ENCODE measurements around the gene RBBP8. TPM values are rescaled to one million over a fixed set of nuclear protein-coding genes. Genes with fewer than 3 reads are reported as not detected.

Gene RBBP8
- total and polyA plus RNA-seq, 4 donors: 9.4 to 31.1 (median 14.4) TPM

DNA sequence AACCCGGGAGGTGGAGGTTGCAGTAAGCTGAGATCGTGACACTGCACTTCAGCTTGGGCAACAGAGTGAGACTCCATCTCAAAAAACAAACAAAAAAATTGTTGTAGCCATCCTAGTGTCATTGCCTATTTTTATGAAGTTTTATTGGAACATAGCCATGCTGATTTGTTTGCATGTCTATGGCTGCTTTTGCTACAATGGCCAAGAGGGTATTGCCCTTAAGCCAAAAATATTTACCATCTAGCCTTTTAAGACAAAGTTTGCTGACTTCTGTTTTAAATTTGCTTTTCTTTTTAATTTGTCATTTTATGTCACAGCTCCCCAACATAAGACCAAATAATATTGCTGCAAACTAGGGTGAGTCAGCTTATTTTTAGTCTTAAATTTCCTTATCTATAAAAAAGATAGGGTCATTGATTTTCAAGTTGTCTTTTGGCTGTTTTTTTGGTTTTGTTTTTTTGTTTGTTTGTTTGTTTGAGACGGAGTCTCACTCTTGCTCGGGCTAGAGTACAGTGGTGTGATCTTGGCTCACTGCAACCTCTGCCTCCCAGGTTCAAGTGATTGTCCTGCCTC lies 132.2 kb downstream of the RBBP8 start:
- ATAC-seq (ENCODE audit: low FRiP score) (no peak), DNase-seq (no peak)
- Histone ChIP-seq H3K27ac (ENCODE audit: low read depth in 1 of 2, low read length in 2 of 2) (no peak overlapping the region), H3K9me3 (ENCODE audit: control insufficient read depth, low read length) (no peaks in the 10 kb centered on the region), H3K36me3 (ENCODE audit: control insufficient read depth in 1 of 2, insufficient read depth in 2 of 2, low read length in 1 of 2) (no peaks in the 10 kb centered on the region), H3K4me1 (ENCODE audit: control insufficient read depth in 1 of 2, insufficient read depth in 2 of 2, low read length in 2 of 2) (no peaks in the 10 kb centered on the region), H3K27me3 (ENCODE audit: control insufficient read depth in 1 of 2, insufficient read depth in 2 of 2, low read length in 1 of 2) (no peaks in the 10 kb centered on the region), H3K4me3 (ENCODE audit: low read length in 2 of 2) (no peak overlapping the region)
- WGBS, 2 donors: 89 to 93% methylated on average over 4 of the region's 4 CpGs
- intact Hi-C loops (cut with DNase I): no loop called here

DNA sequence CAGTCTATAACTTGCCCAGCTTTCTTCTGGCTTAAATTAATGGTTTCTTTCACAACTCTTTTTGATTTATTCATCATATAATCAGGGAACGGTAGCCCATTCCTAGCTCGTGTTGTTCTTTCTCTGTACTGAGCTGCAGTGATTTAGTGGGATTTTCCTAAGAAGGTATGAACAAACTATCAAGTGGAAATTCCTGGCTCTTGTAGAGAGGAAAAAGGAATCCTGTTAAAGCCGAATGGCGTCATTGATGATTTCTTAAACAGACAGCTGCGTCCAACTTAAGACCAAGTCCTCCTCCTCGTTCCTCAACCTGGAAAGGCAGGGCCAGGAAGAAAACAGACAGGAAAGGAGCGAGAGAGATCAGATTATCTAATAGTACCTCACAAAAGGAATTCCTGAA lies 132.9 kb downstream of the RBBP8 start:
- WGBS, 2 donors: 58 to 75% methylated on average over 7 of the region's 7 CpGs
- ATAC-seq (ENCODE audit: low FRiP score) (no peak), DNase-seq (no peak)
- H3K4me3 ChIP-seq (ENCODE audit: low read length in 2 of 2): no peak overlapping the region
- no peaks in the 10 kb centered on the region for H3K9me3 ChIP-seq (ENCODE audit: control insufficient read depth, low read length)
- no peaks in the 10 kb centered on the region for H3K27me3 ChIP-seq (ENCODE audit: control insufficient read depth in 1 of 2, insufficient read depth in 2 of 2, low read length in 1 of 2)
- no peaks in the 10 kb centered on the region for H3K4me1 ChIP-seq (ENCODE audit: control insufficient read depth in 1 of 2, insufficient read depth in 2 of 2, low read length in 2 of 2)
- intact Hi-C loops (cut with DNase I): no loop called here
- no peaks in the 10 kb centered on the region for H3K36me3 ChIP-seq (ENCODE audit: control insufficient read depth in 1 of 2, insufficient read depth in 2 of 2, low read length in 1 of 2)
- H3K27ac ChIP-seq (ENCODE audit: low read depth in 1 of 2, low read length in 2 of 2): no peak overlapping the region

DNA sequence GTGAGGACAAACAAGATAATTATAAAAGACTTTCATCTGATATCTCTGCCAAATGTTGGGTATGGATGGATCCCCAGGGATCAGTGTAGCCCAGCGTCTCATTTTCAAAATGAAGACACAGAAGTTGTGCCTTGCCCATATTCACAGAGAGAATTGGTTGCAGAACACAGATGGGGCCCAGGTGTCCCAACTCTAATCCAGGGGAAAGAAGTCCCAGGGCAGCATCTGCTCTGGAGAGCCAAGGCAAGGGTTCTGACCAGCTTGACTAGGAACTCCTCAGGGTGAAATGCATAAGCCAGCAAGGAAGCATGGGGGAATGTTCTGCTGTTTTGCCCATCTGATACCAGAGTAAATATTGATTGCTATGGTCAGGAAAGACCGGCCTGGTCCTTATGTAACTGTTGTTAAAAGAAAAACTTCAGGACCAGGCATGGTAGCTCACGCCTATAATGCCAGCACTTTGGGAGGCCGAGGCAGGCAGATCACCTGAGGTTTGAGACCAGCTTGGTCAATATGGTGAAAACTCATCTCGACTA lies 133.4 kb downstream of the RBBP8 start:
- Histone ChIP-seq H3K4me1 (ENCODE audit: control insufficient read depth in 1 of 2, insufficient read depth in 2 of 2, low read length in 2 of 2) (no peaks in the 10 kb centered on the region), H3K36me3 (ENCODE audit: control insufficient read depth in 1 of 2, insufficient read depth in 2 of 2, low read length in 1 of 2) (no peaks in the 10 kb centered on the region), H3K9me3 (ENCODE audit: control insufficient read depth, low read length) (no peaks in the 10 kb centered on the region), H3K4me3 (ENCODE audit: low read length in 2 of 2) (no peak overlapping the region), H3K27me3 (ENCODE audit: control insufficient read depth in 1 of 2, insufficient read depth in 2 of 2, low read length in 1 of 2) (no peaks in the 10 kb centered on the region), H3K27ac (ENCODE audit: low read depth in 1 of 2, low read length in 2 of 2) (no peak overlapping the region)
- ATAC-seq (ENCODE audit: low FRiP score): no peak
- 97 to 98% methylated on average over 5 of the region's 5 CpGs for WGBS, 2 donors
- intact Hi-C loops (cut with DNase I): no loop called here
- no peak for DNase-seq

DNA sequence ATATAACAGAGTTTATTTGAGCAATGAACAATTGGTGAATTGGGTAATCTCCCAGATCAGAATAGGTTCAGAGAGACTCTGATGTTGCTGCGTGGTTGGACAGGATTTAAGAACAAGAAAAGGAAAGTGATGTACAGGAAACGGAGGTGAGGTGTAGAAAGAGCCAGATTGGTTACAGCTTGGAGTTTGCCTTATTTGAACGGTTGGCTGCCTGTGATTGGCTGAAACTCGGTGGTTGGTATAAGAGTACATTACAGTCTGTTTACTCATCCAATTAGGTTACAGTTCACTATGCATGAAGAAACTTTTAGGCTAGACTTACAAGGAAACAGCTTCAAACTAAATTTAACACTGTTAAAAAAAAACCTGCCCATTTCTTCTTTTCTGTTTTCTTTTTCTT lies 134.1 kb downstream of the RBBP8 start:
- no peaks in the 10 kb centered on the region for H3K9me3 ChIP-seq (ENCODE audit: control insufficient read depth, low read length)
- no peak overlapping the region for H3K4me3 ChIP-seq (ENCODE audit: low read length in 2 of 2)
- intact Hi-C loops (cut with DNase I): no loop called here
- no peak overlapping the region for H3K27ac ChIP-seq (ENCODE audit: low read depth in 1 of 2, low read length in 2 of 2)
- no peaks in the 10 kb centered on the region for H3K36me3 ChIP-seq (ENCODE audit: control insufficient read depth in 1 of 2, insufficient read depth in 2 of 2, low read length in 1 of 2)
- no peaks in the 10 kb centered on the region for H3K4me1 ChIP-seq (ENCODE audit: control insufficient read depth in 1 of 2, insufficient read depth in 2 of 2, low read length in 2 of 2)
- ATAC-seq (ENCODE audit: low FRiP score) (no peak), DNase-seq (no peak)
- H3K27me3 ChIP-seq (ENCODE audit: control insufficient read depth in 1 of 2, insufficient read depth in 2 of 2, low read length in 1 of 2): no peaks in the 10 kb centered on the region
- WGBS, 2 donors: 58 to 63% methylated on average over 4 of the region's 4 CpGs

DNA sequence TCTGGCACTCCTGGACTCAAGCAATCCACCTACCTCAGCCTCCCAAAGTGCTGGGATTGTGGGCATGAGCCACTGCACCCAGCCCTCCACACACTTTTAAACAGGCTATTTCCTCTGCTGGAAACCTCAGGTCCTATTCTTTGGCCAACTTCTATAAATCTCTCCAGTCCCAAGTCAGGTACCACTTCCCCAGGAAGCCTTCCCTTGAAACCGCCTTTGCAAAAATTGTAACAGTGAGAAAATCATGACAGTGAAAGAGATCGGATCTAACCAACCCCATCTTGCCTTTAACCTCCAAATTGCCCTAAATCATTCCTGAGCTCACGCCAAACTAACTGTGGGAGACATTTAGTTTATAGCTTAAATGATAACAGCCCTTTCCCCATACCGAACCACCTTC lies 134.9 kb downstream of the RBBP8 start:
- Histone ChIP-seq H3K4me1 (ENCODE audit: control insufficient read depth in 1 of 2, insufficient read depth in 2 of 2, low read length in 2 of 2) (no peaks in the 10 kb centered on the region), H3K9me3 (ENCODE audit: control insufficient read depth, low read length) (no peaks in the 10 kb centered on the region), H3K27ac (ENCODE audit: low read depth in 1 of 2, low read length in 2 of 2) (no peak overlapping the region), H3K4me3 (ENCODE audit: low read length in 2 of 2) (no peak overlapping the region), H3K36me3 (ENCODE audit: control insufficient read depth in 1 of 2, insufficient read depth in 2 of 2, low read length in 1 of 2) (no peaks in the 10 kb centered on the region), H3K27me3 (ENCODE audit: control insufficient read depth in 1 of 2, insufficient read depth in 2 of 2, low read length in 1 of 2) (no peaks in the 10 kb centered on the region)
- intact Hi-C loops (cut with DNase I): no loop called here
- no peak for DNase-seq
- no peak for ATAC-seq (ENCODE audit: low FRiP score)
- WGBS, 2 donors: 90 to 94% methylated on average over 4 of the region's 4 CpGs

DNA sequence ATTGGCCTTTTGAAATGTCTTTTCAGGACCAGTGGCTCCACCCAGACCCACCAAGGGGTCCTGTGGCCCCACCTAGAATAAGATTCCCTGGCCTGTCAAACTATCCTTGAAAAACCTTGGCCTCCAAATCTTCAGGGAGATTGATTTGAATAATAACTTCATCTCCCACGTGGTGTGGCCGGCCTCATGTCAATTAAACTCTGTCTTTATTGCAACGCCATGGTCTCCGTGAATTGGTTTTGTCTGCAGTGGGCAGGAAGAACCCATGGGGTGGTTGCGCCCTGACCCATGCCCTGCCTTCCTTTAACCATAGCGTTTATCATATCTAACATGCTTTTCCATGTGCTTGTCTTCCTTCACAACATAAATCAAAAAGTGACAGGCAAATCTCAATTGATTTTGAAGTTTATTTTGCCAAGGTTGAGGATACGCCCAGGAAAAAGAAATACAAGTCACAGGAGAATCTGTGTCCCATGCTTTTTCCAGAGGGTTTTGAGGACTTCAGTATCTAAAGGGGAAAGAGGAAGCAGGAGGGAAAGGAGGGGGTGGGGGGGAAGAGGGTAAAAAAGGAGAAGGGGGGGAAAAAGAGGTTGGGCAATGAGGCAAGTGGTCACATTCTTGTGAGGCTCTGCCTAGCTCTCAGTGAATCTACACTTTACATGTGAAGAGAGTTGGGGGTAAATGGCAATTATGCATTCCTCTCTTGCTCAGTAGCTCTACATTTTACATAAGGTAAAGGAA lies 135.6 kb downstream of the RBBP8 start:
- no peak overlapping the region for H3K4me3 ChIP-seq (ENCODE audit: low read length in 2 of 2)
- H3K27ac ChIP-seq (ENCODE audit: low read depth in 1 of 2, low read length in 2 of 2): no peak overlapping the region
- no peaks in the 10 kb centered on the region for H3K36me3 ChIP-seq (ENCODE audit: control insufficient read depth in 1 of 2, insufficient read depth in 2 of 2, low read length in 1 of 2)
- H3K27me3 ChIP-seq (ENCODE audit: control insufficient read depth in 1 of 2, insufficient read depth in 2 of 2, low read length in 1 of 2): no peaks in the 10 kb centered on the region
- intact Hi-C loops (cut with DNase I): no loop called here
- 76 to 83% methylated on average over 7 of the region's 7 CpGs for WGBS, 2 donors
- H3K9me3 ChIP-seq (ENCODE audit: control insufficient read depth, low read length): no peaks in the 10 kb centered on the region
- no peaks in the 10 kb centered on the region for H3K4me1 ChIP-seq (ENCODE audit: control insufficient read depth in 1 of 2, insufficient read depth in 2 of 2, low read length in 2 of 2)
- no peak for ATAC-seq (ENCODE audit: low FRiP score)
- no peak for DNase-seq

DNA sequence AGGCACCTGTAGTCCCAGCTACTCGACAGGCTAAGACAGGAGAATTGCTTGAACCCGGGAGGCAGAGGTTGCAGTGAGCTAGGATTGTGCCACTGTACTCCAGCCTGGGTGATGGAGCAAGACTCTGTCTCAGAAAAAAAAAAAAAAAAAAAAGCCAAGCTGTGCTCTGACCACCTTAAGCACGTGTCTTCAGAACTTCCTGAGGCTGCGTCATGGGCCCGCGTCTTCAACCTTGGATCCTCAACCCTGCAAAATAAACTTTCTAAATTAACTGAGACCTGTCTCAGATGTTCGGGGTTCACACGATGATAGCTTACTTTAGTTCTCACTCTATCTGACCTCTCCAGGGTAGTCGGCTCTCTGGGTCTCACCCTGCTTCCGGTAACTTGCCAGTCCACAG lies 136.4 kb downstream of the RBBP8 start:
- no peak for ATAC-seq (ENCODE audit: low FRiP score)
- 93 to 94% methylated on average over 10 of the region's 10 CpGs for WGBS, 2 donors
- Histone ChIP-seq H3K9me3 (ENCODE audit: control insufficient read depth, low read length) (no peaks in the 10 kb centered on the region), H3K4me1 (ENCODE audit: control insufficient read depth in 1 of 2, insufficient read depth in 2 of 2, low read length in 2 of 2) (no peaks in the 10 kb centered on the region), H3K36me3 (ENCODE audit: control insufficient read depth in 1 of 2, insufficient read depth in 2 of 2, low read length in 1 of 2) (no peaks in the 10 kb centered on the region), H3K27ac (ENCODE audit: low read depth in 1 of 2, low read length in 2 of 2) (no peak overlapping the region), H3K4me3 (ENCODE audit: low read length in 2 of 2) (no peak overlapping the region), H3K27me3 (ENCODE audit: control insufficient read depth in 1 of 2, insufficient read depth in 2 of 2, low read length in 1 of 2) (no peaks in the 10 kb centered on the region)
- intact Hi-C loops (cut with DNase I): no loop called here
- DNase-seq: no peak

DNA sequence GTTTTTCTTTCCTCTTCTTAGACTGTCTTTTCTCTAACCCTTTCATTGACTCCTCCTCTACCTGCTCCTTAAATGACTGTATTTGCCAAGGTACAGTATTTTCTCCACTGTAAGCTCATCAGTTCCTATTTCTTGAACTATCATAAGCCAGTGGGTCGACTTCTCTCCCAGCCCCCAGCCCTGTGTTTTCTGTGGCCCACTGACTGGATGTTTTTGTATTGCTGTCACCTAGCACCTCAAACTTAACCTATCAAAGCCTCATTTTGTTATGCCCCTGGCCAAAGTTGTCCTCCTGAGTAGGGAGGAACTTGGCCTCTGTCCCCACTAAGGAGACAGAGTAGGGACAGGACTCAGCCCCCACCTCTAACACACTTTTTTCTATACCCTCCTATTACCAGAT lies 136.8 kb downstream of the RBBP8 start:
- Histone ChIP-seq H3K27ac (ENCODE audit: low read depth in 1 of 2, low read length in 2 of 2) (no peak overlapping the region), H3K4me3 (ENCODE audit: low read length in 2 of 2) (no peak overlapping the region), H3K9me3 (ENCODE audit: control insufficient read depth, low read length) (no peaks in the 10 kb centered on the region), H3K4me1 (ENCODE audit: control insufficient read depth in 1 of 2, insufficient read depth in 2 of 2, low read length in 2 of 2) (no peaks in the 10 kb centered on the region), H3K36me3 (ENCODE audit: control insufficient read depth in 1 of 2, insufficient read depth in 2 of 2, low read length in 1 of 2) (no peaks in the 10 kb centered on the region), H3K27me3 (ENCODE audit: control insufficient read depth in 1 of 2, insufficient read depth in 2 of 2, low read length in 1 of 2) (no peaks in the 10 kb centered on the region)
- ATAC-seq (ENCODE audit: low FRiP score) (no peak), DNase-seq (no peak)
- 83 to 91% methylated on average over 1 of the region's 1 CpG for WGBS, 2 donors
- intact Hi-C loops (cut with DNase I): no loop called here

DNA sequence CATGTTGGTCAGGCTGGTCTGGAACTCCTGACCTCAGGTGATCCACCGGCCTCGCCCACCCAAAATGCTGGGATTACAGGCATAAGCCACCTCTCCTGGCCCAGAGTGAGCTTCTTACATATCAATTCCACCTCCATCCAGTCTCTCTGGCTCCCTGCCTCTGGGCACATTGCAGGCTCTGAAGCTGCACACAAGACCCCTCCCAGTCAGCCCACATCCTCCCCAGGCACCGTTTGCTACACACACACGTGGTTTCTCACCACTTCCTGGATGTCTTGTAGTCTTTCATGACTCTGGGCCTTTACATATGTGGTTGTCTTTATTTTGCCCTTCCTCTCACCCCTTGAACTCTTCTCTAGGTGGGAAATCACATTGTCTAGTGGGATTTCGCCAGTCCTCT lies 138.2 kb downstream of the RBBP8 start:
- DNase-seq (peak in 1 of 2 donors; percentile 77), ATAC-seq (ENCODE audit: low FRiP score) (no peak)
- Histone ChIP-seq H3K27me3 (ENCODE audit: control insufficient read depth in 1 of 2, insufficient read depth in 2 of 2, low read length in 1 of 2) (no peaks in the 10 kb centered on the region), H3K4me1 (ENCODE audit: control insufficient read depth in 1 of 2, insufficient read depth in 2 of 2, low read length in 2 of 2) (no peaks in the 10 kb centered on the region), H3K27ac (ENCODE audit: low read depth in 1 of 2, low read length in 2 of 2) (no peak overlapping the region), H3K9me3 (ENCODE audit: control insufficient read depth, low read length) (no peaks in the 10 kb centered on the region), H3K4me3 (ENCODE audit: low read length in 2 of 2) (no peak overlapping the region), H3K36me3 (ENCODE audit: control insufficient read depth in 1 of 2, insufficient read depth in 2 of 2, low read length in 1 of 2) (no peaks in the 10 kb centered on the region)
- WGBS, 2 donors: 80 to 85% methylated on average over 5 of the region's 5 CpGs
- intact Hi-C loops (cut with DNase I): no loop called here
